Measurements from ENCODE around the gene PCBD1.
"Not testable (repeated sequence)": the region's sequence is repeated elsewhere in the genome, so short reads cannot be mapped to it uniquely, and the experiment has no call there.

Gene PCBD1

GRCh38 chr10:70926226-70927000 is 38.0 kb upstream of the PCBD1 start:
- no peaks in the 10 kb centered on the region for H3K36me3 ChIP-seq (ENCODE audit: control insufficient read depth, insufficient read depth, low read length)
- H3K4me1 ChIP-seq (ENCODE audit: control insufficient read depth, insufficient read depth, low read length) = peaks cover 8% of the 10 kb centered on the region
- H3K9ac ChIP-seq (ENCODE audit: low read length) = no peak overlapping the region
- no peak overlapping the region for H3K27ac ChIP-seq (ENCODE audit: low read depth, low read length)
- no peaks in the 10 kb centered on the region for H3K27me3 ChIP-seq (ENCODE audit: control insufficient read depth, insufficient read depth, low read length)
- H3K4me3 ChIP-seq (ENCODE audit: low read length) = no peak overlapping the region

DNA sequence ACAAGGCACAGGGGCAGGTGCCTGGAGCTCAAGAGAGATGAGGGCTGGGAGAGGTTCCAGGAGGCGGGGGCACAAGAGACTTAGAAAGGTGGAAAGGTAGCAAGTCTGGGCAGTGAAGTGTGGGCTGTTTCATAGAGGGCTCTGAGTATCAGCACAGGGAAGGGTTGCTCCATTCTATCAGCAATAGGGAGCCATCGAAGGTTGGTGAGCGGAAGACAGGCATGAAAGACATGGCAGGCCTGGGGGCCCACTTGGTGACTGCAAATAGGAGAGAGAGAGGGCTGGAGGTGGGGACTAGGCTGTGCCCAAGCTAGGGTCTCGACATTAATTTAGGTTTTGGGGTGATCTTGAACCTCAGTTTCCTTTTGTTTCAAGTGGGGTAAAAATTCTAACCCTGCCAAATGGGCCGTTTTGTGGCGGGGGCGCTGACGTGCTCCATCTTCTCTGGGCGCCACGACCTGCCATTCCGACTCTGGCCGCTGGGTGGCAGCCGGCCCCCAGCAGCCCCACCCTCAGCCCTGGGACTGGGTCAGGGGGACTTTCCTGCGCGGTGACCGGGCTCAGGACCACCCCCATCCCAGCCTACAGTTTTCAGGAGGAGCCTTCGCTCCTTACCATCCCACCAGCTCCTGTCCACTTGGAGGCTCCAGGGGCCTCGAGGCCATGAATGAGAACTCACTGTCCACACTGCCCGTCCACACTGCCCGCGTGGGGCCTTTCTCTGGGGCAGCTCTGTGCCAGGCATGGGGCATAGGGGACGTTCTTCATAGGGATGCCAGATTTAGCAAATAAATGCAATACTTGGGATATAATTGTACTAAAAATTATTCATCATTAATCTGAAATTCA is 37.2 kb upstream of the PCBD1 start:
- H3K4me3 ChIP-seq (ENCODE audit: low read length) = no peak overlapping the region
- peaks cover 4% of the 10 kb centered on the region for H3K4me1 ChIP-seq (ENCODE audit: control insufficient read depth, insufficient read depth, low read length)
- no peaks in the 10 kb centered on the region for H3K27me3 ChIP-seq (ENCODE audit: control insufficient read depth, insufficient read depth, low read length)
- H3K27ac ChIP-seq (ENCODE audit: low read depth, low read length) = no peak overlapping the region
- H3K9ac ChIP-seq (ENCODE audit: low read length) = no peak overlapping the region
- H3K36me3 ChIP-seq (ENCODE audit: control insufficient read depth, insufficient read depth, low read length) = no peaks in the 10 kb centered on the region

GRCh38 chr10:70923696-70924095 is 35.3 kb upstream of the PCBD1 start:
- H3K9ac ChIP-seq (ENCODE audit: low read length) = no peak overlapping the region
- H3K4me3 ChIP-seq (ENCODE audit: low read length) = no peak overlapping the region
- H3K27ac ChIP-seq (ENCODE audit: low read depth, low read length) = no peak overlapping the region
- peaks cover 3% of the 10 kb centered on the region for H3K27me3 ChIP-seq (ENCODE audit: control insufficient read depth, insufficient read depth, low read length)
- no peaks in the 10 kb centered on the region for H3K4me1 ChIP-seq (ENCODE audit: control insufficient read depth, insufficient read depth, low read length)
- no peaks in the 10 kb centered on the region for H3K36me3 ChIP-seq (ENCODE audit: control insufficient read depth, insufficient read depth, low read length)

DNA sequence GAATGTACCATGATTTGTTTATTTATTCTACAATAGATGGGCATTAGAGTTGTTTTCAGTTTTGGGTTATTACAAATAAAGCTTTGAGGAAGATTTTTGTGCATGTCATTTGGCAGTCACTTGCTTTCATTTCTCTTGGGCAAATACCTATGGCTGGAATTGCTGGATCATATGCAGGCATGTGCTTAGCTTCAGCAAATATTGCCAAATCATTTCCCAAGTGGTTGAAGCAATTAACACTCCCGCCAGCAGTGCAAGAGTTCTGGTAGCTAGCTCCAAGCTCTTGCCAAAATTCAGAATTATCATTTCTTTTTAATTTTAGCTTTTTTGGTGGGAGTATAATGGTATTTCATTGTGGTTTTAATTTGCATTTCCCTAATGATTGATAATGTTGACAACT is 32.9 kb upstream of the PCBD1 start:
- H3K9ac ChIP-seq (ENCODE audit: low read length) = no peak overlapping the region
- no peak overlapping the region for H3K4me3 ChIP-seq (ENCODE audit: low read length)
- no peaks in the 10 kb centered on the region for H3K4me1 ChIP-seq (ENCODE audit: control insufficient read depth, insufficient read depth, low read length)
- H3K27me3 ChIP-seq (ENCODE audit: control insufficient read depth, insufficient read depth, low read length) = peaks cover 6% of the 10 kb centered on the region
- no peak overlapping the region for H3K27ac ChIP-seq (ENCODE audit: low read depth, low read length)
- H3K36me3 ChIP-seq (ENCODE audit: control insufficient read depth, insufficient read depth, low read length) = no peaks in the 10 kb centered on the region

DNA sequence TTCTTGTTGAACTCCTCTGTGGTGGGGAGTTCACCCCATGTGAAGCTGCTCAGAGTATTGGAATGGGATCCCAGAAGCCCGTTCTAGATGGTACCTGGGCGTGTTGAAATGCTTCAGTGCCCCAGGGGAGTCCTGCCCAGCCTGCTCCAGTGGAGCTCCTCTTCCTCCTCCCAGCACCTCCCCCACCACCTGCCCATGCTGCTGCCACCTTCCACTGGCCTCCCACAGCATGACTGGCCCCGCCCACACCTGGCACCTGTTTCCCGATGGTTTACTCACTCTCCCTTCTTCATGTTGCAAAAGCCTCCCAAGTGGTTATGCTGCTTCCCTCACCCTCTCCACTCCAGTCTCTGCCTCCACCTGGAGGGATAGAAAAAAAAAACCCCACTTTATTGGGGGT is 32.2 kb upstream of the PCBD1 start:
- H3K36me3 ChIP-seq (ENCODE audit: control insufficient read depth, insufficient read depth, low read length) = no peaks in the 10 kb centered on the region
- no peak overlapping the region for H3K27ac ChIP-seq (ENCODE audit: low read depth, low read length)
- peaks cover 6% of the 10 kb centered on the region for H3K27me3 ChIP-seq (ENCODE audit: control insufficient read depth, insufficient read depth, low read length)
- no peaks in the 10 kb centered on the region for H3K4me1 ChIP-seq (ENCODE audit: control insufficient read depth, insufficient read depth, low read length)
- H3K9ac ChIP-seq (ENCODE audit: low read length) = no peak overlapping the region
- H3K4me3 ChIP-seq (ENCODE audit: low read length) = no peak overlapping the region

DNA sequence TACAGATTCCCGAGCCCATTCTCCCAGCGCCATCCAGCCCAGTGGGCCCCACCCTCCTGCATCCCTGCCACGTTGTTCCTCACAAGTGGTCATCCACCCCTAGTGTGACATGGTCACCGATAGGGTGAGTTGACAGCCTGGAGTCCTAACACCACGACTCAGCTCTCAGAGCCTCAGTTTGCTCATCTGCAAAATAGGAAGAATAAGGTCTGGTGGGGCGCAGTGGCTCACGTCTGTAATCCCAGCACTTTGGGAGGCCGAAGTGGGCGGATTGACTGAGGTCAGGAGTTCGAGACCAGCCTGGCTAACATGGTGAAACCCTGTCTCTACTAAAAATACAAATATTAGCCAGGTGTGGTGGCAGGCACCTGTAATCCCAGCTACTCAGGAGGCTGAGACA is 31.5 kb upstream of the PCBD1 start:
- not testable (repeated sequence) for H3K4me1 ChIP-seq (ENCODE audit: control insufficient read depth, insufficient read depth, low read length); H3K27me3 ChIP-seq (ENCODE audit: control insufficient read depth, insufficient read depth, low read length); H3K4me3 ChIP-seq (ENCODE audit: low read length); H3K9ac ChIP-seq (ENCODE audit: low read length); H3K36me3 ChIP-seq (ENCODE audit: control insufficient read depth, insufficient read depth, low read length); H3K27ac ChIP-seq (ENCODE audit: low read depth, low read length)

- no peak overlapping the region for H3K4me3 ChIP-seq (ENCODE audit: low read length)
- no peak overlapping the region for H3K9ac ChIP-seq (ENCODE audit: low read length)
- no peak overlapping the region for H3K27ac ChIP-seq (ENCODE audit: low read depth, low read length)
- peaks cover 6% of the 10 kb centered on the region for H3K27me3 ChIP-seq (ENCODE audit: control insufficient read depth, insufficient read depth, low read length)
- no peaks in the 10 kb centered on the region for H3K4me1 ChIP-seq (ENCODE audit: control insufficient read depth, insufficient read depth, low read length)
- H3K36me3 ChIP-seq (ENCODE audit: control insufficient read depth, insufficient read depth, low read length) = no peaks in the 10 kb centered on the region
Measured at GRCh38 chr10:70918851-70919530, 30.6 kb upstream of the PCBD1 start.

DNA sequence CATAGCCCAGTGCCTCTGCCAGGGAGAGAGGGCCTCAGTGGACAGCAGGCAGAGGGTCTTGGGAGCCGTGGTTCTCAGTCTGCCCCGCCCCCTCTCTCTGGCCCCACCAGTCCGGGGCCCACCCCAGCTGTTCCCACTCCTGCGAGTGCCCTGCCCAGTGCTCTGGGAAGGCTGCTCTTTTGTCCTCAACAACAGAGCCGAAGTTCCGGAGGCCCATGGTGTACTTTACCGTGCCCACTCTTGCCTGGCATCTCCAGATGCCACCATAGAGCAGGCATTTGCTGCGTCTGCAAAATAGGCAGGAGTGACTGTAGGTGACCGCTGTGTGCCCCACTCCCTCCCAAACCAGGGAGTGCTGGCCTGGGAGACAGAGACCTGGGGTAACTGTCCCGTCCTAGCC is 29.3 kb upstream of the PCBD1 start:
- Histone ChIP-seq H3K36me3 (ENCODE audit: control insufficient read depth, insufficient read depth, low read length) (no peaks in the 10 kb centered on the region), H3K4me1 (ENCODE audit: control insufficient read depth, insufficient read depth, low read length) (no peaks in the 10 kb centered on the region), H3K9ac (ENCODE audit: low read length) (no peak overlapping the region), H3K27me3 (ENCODE audit: control insufficient read depth, insufficient read depth, low read length) (peaks cover 6% of the 10 kb centered on the region), H3K4me3 (ENCODE audit: low read length) (no peak overlapping the region), H3K27ac (ENCODE audit: low read depth, low read length) (no peak overlapping the region)

DNA sequence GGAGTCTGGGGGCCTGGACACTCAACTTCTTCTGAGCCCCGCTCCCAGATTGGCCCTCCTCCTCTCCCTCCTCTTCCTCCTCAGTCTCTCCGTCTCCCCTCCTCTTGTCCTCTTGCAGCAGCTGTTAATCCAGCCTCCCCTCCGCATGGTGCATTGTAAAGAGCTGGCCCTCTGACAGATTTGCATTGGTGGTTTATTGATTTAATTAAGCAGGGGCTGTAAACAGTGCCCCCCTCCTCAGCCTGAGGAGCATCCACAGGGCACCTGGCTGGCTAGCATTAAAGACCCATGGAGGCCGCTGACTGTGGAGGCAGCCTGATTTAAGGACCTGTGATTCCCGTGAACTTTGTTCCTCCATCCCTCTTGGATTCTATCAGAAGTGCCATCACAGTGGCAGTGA is 28.9 kb upstream of the PCBD1 start:
- H3K4me3 ChIP-seq (ENCODE audit: low read length) = no peak overlapping the region
- no peak overlapping the region for H3K27ac ChIP-seq (ENCODE audit: low read depth, low read length)
- H3K4me1 ChIP-seq (ENCODE audit: control insufficient read depth, insufficient read depth, low read length) = no peaks in the 10 kb centered on the region
- H3K27me3 ChIP-seq (ENCODE audit: control insufficient read depth, insufficient read depth, low read length) = peaks cover 6% of the 10 kb centered on the region
- no peak overlapping the region for H3K9ac ChIP-seq (ENCODE audit: low read length)
- H3K36me3 ChIP-seq (ENCODE audit: control insufficient read depth, insufficient read depth, low read length) = no peaks in the 10 kb centered on the region

DNA sequence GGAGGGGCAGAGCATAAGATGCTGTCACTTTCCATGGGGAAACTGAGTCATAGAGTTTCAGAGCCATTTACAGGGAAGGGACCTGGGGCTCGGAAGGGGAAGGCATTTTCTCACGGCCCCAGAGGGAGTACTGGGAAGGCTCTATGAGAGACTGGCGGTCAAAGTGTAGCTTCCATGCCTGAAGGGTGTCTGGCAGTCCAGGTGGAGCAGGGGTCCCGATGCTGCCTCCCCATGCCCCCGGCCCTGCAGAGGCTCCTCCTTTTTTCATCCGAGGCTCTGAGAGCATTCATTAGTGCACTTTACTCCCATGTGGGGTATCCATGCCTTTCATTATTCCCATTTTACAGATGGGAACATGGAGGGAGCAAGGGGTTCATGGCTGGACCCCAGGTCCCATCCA is 27.9 kb upstream of the PCBD1 start:
- Histone ChIP-seq H3K27me3 (ENCODE audit: control insufficient read depth, insufficient read depth, low read length) (peaks cover 6% of the 10 kb centered on the region), H3K4me3 (ENCODE audit: low read length) (no peak overlapping the region), H3K36me3 (ENCODE audit: control insufficient read depth, insufficient read depth, low read length) (no peaks in the 10 kb centered on the region), H3K27ac (ENCODE audit: low read depth, low read length) (no peak overlapping the region), H3K9ac (ENCODE audit: low read length) (no peak overlapping the region), H3K4me1 (ENCODE audit: control insufficient read depth, insufficient read depth, low read length) (no peaks in the 10 kb centered on the region)

- Histone ChIP-seq H3K36me3 (ENCODE audit: control insufficient read depth, insufficient read depth, low read length) (no peaks in the 10 kb centered on the region), H3K4me1 (ENCODE audit: control insufficient read depth, insufficient read depth, low read length) (no peaks in the 10 kb centered on the region), H3K27ac (ENCODE audit: low read depth, low read length) (no peak overlapping the region), H3K9ac (ENCODE audit: low read length) (no peak overlapping the region), H3K27me3 (ENCODE audit: control insufficient read depth, insufficient read depth, low read length) (peaks cover 6% of the 10 kb centered on the region), H3K4me3 (ENCODE audit: low read length) (no peak overlapping the region)
Measured at GRCh38 chr10:70915806-70916205, 27.4 kb upstream of the PCBD1 start.

- no peak overlapping the region for H3K4me3 ChIP-seq (ENCODE audit: low read length)
- H3K36me3 ChIP-seq (ENCODE audit: control insufficient read depth, insufficient read depth, low read length) = no peaks in the 10 kb centered on the region
- no peak overlapping the region for H3K9ac ChIP-seq (ENCODE audit: low read length)
- H3K27me3 ChIP-seq (ENCODE audit: control insufficient read depth, insufficient read depth, low read length) = peaks cover 6% of the 10 kb centered on the region
- no peak overlapping the region for H3K27ac ChIP-seq (ENCODE audit: low read depth, low read length)
- no peaks in the 10 kb centered on the region for H3K4me1 ChIP-seq (ENCODE audit: control insufficient read depth, insufficient read depth, low read length)
Measured at GRCh38 chr10:70915206-70915605, 26.8 kb upstream of the PCBD1 start.
